GM20000 (cell line): ENCODE results near the gene SLC2A1.

Source experiments
- DNase-seq: peaks from one replicate; pipeline ENCODE4 v3.0.0; 2012; ENCODE audit warnings: low spot score
- CTCF ChIP-seq: IDR thresholded peaks from 2 replicates; pipeline ENCODE4 v1.5.1; 2012; ENCODE audit warnings: mild to moderate bottlenecking, control low read depth; ENCODE audit errors: extremely low read depth, missing control alignments

Gene SLC2A1

DNA sequence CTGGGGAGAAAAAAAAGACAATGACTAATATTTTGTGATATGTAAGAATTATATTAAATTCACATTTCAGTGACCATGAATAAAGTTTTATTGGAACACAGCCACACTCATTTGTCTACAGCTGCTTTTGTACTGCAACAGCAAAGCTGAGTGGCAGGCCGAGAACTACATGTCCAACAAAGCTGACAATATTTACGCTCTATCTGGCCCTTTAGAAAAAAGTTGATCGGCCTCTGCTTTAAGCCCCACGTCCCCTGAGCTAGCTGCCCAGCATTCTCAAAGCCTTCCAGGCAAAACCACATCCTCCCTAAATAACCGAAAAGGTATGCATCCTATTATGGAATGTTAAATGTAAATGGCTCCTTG is 8.6 kb downstream of the SLC2A1 start:
- DNase-seq = no peak
- TF ChIP-seq CTCF = no peak

DNA sequence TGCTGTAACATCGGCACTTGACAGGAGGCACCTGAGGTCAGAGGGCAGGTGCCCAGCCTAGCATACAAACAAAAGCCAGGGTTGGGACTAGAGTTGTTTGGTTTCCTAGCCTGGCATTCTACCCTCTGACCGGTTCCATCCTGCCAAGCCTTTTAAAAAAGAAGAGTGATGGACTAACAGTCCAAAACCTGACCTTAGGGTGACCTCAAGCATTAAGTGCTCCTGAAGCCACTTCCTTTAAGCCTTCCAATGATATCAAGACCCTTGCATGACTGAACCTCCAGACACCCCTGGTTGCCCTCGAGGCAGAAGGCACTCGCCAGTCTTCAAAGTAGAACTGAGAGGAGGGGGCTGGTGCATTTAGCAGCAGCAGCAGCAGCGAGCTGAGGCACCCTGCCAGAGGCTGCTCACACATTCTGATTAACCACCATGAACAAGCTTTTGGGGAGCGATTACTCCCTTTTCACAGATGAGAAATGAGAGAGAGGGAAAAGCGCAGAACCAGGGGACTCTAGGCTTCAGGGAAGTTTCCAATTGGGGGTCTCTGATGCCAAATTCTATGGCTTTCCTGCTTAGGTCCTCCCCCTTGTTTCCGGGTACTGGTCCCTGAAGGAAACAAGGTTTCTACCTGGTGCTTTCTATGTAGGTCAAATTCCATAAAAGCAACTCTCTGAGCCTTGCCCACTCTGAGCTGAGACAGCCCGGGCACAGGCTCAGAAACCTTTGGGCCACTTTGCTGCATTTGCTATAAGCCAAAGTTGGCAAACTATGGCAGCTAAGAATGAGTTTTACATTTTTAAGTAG is 9.2 kb downstream of the SLC2A1 start:
- DNase-seq = no peak
- no peak for TF ChIP-seq CTCF

- no peak for DNase-seq
- TF ChIP-seq CTCF = no peak
These were observed 10.5 kb downstream of the SLC2A1 start for GRCh38 chr1:42947965-42948732.

GRCh38 chr1:42947117-42947516 is 11.6 kb downstream of the SLC2A1 start:
- no peak for TF ChIP-seq CTCF
- DNase-seq = no peak

- no peak for TF ChIP-seq CTCF
These were observed 12.4 kb downstream of the SLC2A1 start for GRCh38 chr1:42946120-42946898.

DNA sequence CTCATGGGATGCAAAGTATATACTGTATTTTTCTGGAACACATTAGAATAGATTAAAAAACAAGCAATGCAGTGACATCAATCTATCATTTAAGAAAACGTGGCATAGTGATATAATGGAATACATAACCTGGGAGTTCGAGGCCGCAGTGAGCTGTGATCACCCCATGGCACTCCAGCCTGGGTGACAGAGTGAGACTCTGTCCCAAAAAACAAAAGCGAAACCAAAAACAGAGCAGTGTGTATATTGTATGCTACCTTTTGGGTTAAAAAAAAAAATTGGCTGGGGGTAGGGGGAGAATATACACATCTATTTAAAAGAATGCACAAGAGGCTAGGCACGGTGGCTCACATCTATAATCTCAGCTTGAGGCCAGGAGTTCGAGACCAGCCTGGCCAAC is 13.5 kb downstream of the SLC2A1 start:
- DNase-seq = no peak
- no peak for TF ChIP-seq CTCF

More at GRCh38 chr1:42946120-42946898, 12.4 kb downstream of the SLC2A1 start:
- DNase-seq = no peak
